HT-29 (cell line): ENCODE data around the gene CDKN2B-AS1. TPM values are rescaled to one million over a fixed set of nuclear protein-coding genes. Genes with fewer than 3 reads are reported as not detected.

ENCODE experiments used
- DNase-seq: peaks from one replicate; pipeline ENCODE4 v3.0.0-alpha.2; 2015; ENCODE audit warnings: low spot score
- small RNA-seq: library from RNA; depleted of rRNA; stranded (forward); fragments of <200 nt; gene quantifications from one replicate; pipeline ENCODE3, GENCODE V24; 2014
- total RNA-seq: library from RNA; depleted of rRNA; stranded (reverse); fragments of >200 nt; shearing (Covaris generic); gene quantifications from 2 replicates; pipeline ENCODE4 v1.2.3, GENCODE V29; 2014; rRNA removed

Gene CDKN2B-AS1
- total RNA-seq, 1 experiment from 2014 or later: 6.7 TPM

GRCh38 chr9:22148876-22149637 lies 154.5 kb downstream of the CDKN2B-AS1 start:
- DNase-seq: no peak

GRCh38 chr9:22154064-22154463 lies 159.5 kb downstream of the CDKN2B-AS1 start:
- no peak for DNase-seq

DNA sequence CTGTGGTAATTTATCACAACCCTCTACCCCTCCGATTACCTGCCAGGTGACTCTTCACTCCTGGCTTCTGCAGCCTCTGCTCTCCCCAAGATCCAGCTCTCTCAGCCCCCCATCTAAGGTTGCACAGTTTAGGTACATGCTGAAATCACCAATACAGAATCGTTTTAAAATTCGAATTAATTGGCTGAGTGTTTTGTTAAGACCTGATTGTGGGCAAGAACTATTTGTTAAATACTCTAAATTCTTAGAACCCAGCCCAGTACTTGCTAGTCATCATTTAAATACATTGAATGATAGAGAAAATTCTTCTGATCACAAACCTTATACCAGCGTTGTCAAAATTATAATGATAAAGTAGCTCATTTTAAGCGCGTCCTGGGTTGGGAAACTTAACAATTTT lies 162.0 kb downstream of the CDKN2B-AS1 start:
- DNase-seq: no peak

- no peak for DNase-seq
Observed at GRCh38 chr9:22157276-22157675, 162.7 kb downstream of the CDKN2B-AS1 start.

GRCh38 chr9:22157828-22158227 lies 163.2 kb downstream of the CDKN2B-AS1 start:
- DNase-seq: no peak

DNA sequence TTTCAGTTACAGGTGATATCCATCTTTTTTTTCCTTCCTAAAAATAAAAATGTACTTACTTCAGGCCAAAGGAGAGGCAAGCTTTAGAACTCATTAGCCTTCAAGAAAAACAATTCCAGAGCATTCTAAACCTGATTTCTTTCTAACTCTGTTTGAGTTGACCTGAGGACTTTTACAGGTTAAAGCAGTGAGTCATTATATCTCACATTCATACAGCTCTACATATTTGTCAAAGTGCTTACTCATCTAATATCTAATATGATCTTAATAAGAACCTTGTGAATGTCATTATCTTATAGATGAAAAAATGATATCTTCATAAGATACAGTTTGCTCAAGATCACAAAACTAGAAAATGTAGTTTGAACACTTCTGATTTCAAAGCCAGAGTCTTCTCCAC lies 163.7 kb downstream of the CDKN2B-AS1 start:
- DNase-seq: peak; percentile 44

- peak; percentile 58 for DNase-seq
Observed at GRCh38 chr9:22158927-22159346, 164.3 kb downstream of the CDKN2B-AS1 start.

GRCh38 chr9:22159586-22159985 lies 165.0 kb downstream of the CDKN2B-AS1 start:
- DNase-seq: no peak

GRCh38 chr9:22160221-22160620 lies 165.6 kb downstream of the CDKN2B-AS1 start:
- DNase-seq: no peak

- no peak for DNase-seq
Observed at GRCh38 chr9:22165144-22165543, 170.6 kb downstream of the CDKN2B-AS1 start.

- no peak for DNase-seq
Observed at GRCh38 chr9:22169243-22169642, 174.7 kb downstream of the CDKN2B-AS1 start.

- DNase-seq: no peak
Observed at GRCh38 chr9:22169727-22170503, 175.3 kb downstream of the CDKN2B-AS1 start.

Small RNA genes within 50 kb of the gene (small RNA-seq; reads per million reads assigned to genes)
- gene RF01909: not detected
- gene RF02045: not detected

Other genes starting within 250 kb of the CDKN2B-AS1 start
- 61.9 and 63.5 TPM in 2 replicates for gene MTAP, start 192.2 kb upstream of the CDKN2B-AS1 start, total RNA-seq
- gene CDKN2A, start 399 bp upstream of the CDKN2B-AS1 start, total RNA-seq: 871 and 958 TPM in 2 replicates
- gene CDKN2B, start 14.5 kb downstream of the CDKN2B-AS1 start, total RNA-seq: 13.0 and 24.8 TPM in 2 replicates